D721Med (cell line): Measurements from ENCODE around the gene USP49.
A peak's percentile ranks its signal among the peaks of the same experiment; 100 is the strongest.
"Not testable (repeated sequence)": the region's sequence is repeated elsewhere in the genome, so short reads cannot be mapped to it uniquely, and the experiment has no call there.

Experiments
- DNase-seq: peaks from one replicate; pipeline ENCODE4 v3.0.0; 2011; ENCODE audit warnings: low spot score; ENCODE audit not compliant: insufficient read length
- FAIRE-seq: peaks from 2 replicates; lab custom pipeline; 2011; peaks lifted over from hg19 to GRCh38; lab: Jason Lieb, UNC
- TF ChIP-seq, protein P1 (sequence below): IDR thresholded peaks from 2 replicates; pipeline ENCODE4 v1.5.1; 2012; ENCODE audit warnings: mild to moderate bottlenecking, control low read depth; ENCODE audit not compliant: insufficient read depth; ENCODE audit errors: missing control alignments

USP49 gene

GRCh38 chr6:41813469-41813868, 81.7 kb downstream of the USP49 start:
- FAIRE-seq, result peak; percentile 87
- TF ChIP-seq, protein P1, sequence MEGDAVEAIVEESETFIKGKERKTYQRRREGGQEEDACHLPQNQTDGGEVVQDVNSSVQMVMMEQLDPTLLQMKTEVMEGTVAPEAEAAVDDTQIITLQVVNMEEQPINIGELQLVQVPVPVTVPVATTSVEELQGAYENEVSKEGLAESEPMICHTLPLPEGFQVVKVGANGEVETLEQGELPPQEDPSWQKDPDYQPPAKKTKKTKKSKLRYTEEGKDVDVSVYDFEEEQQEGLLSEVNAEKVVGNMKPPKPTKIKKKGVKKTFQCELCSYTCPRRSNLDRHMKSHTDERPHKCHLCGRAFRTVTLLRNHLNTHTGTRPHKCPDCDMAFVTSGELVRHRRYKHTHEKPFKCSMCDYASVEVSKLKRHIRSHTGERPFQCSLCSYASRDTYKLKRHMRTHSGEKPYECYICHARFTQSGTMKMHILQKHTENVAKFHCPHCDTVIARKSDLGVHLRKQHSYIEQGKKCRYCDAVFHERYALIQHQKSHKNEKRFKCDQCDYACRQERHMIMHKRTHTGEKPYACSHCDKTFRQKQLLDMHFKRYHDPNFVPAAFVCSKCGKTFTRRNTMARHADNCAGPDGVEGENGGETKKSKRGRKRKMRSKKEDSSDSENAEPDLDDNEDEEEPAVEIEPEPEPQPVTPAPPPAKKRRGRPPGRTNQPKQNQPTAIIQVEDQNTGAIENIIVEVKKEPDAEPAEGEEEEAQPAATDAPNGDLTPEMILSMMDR, result no peak
- no peak for DNase-seq

GRCh38 chr6:41811946-41812345, 83.2 kb downstream of the USP49 start:
- FAIRE-seq, DNase-seq: not testable (repeated sequence)

DNA sequence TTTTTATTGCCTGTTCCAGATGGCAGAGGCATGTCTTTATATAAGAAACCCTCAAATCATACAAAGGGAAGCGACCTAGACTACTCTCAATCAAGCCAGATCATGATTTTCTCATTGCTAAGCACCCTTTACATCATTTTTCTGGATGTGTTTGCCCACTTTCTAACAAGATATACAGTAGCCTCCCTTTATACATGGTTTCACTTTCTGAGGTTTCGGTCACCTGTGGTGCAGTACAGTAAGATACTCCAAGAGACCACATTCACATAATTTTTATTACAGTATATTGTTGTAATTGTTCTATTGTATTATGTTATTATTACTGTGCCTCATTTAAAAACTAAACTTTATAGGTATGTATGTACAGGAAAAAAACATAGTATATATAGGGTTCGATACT, 84.1 kb downstream of the USP49 start:
- DNase-seq (no peak), FAIRE-seq (no peak)
- TF ChIP-seq, protein P1, result no peak

DNA sequence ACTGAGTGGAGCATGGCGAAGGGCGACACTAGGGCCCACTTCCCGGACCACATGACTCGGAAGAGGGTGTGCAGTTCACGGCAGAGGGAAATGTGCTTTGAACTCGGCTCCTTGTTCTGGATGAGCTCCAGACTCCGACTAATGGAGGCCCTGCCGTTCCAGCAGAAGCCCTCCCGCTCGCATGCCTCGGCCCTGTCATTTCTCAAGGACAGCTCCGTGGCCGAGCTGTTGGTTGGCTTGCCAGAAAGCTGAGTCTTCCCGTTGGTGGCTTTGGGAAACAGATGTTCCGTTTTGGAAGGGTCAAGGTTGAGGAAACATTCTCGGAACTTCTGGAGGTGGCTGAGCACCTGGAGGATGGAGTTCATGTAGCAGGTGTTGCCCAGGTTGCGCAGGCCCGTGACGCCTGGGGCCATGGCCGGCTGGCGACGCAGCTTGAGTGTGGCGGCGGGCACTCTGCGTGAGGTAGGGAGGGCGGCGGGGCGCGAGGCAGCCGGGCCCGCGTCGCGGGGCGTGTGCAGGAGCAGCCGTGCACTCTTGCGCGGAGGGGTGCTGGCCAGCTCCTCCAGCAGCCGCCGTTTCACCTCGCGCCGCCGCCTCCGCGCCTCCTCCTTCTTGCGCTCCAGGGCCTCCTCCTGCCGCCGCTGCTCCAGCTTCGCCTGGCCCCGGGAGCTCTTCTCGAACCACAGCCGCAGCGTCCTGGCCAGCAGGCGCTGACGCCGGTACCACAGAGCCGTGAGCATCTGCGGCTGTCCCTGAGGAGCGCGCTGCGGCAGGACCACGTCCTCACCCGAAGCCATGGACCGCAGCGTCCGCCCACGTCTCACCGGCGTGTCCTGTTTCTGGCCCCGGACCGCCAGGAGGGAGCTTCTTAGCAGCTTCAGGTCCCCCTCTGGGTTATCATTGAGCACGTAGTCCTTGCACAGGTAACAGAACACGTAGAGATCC, 89.1 kb downstream of the USP49 start:
- TF ChIP-seq, protein P1, result no peak
- FAIRE-seq, result no peak
- DNase-seq, result no peak

- no peak for DNase-seq
- TF ChIP-seq, protein P1, result peak; percentile 54
- no peak for FAIRE-seq
Measured at GRCh38 chr6:41801380-41801779, 93.8 kb downstream of the USP49 start.

DNA sequence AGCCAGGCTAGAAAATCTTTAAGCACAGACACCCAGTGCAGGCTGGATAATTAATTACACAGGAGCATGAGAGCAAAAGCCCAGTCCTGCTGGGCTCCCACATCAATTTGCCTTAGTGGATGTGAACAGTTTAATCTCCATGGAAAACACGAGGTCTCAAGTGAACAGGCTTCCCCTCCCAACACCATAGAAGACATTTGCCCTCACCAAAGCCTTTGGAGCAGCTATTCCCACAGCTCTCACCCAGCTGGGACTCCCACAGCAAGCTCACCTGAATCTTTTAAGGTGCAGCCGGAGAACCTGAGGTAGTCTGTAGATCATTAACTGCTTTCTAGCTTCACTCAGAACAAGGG, 95.6 kb downstream of the USP49 start:
- TF ChIP-seq, protein P1, result no peak
- no peak for FAIRE-seq
- DNase-seq, result no peak

DNA sequence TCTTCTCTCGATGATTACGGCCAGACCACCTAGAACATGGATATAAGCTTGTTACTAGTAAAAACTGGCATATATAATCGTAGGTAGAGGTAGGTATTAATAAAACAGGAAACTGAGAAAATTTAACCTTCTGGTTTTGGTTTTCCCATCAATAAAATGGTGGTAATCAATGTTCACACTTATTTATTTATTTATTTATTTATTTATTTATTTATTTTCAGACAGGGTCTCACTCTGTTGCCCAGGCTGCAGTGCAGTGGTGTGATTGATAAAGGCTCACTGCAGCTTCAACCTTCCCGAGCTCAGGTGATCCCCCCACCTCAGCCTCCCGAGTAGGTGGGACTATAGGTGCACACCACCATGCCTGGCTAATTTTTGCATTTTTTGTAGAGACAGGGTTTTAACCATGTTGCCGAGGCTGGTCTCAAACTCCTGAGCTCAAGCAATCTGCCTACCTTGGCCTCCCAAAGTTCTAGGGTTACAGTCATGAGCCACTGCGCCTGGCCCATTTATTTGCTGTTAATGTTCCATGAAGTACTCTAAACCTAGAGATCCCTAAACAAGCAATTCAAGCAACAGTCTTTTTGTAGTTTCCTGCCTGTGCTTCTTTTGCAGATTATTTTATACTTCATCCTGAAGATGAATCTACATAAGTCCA, 96.1 kb downstream of the USP49 start:
- TF ChIP-seq, protein P1, result no peak
- no peak for FAIRE-seq
- no peak for DNase-seq
